Endothelial cell of umbilical vein (primary cell): Measurements from ENCODE around the gene RSPO3. TPM values are rescaled to one million over a fixed set of nuclear protein-coding genes. Genes with fewer than 3 reads are reported as not detected.

Experiments
- BruUV-seq: library from RNA; stranded (reverse); fragments of 400-500 nt; replicated peaks from 2 replicates; lab custom pipeline; 2021; lab: Mats Ljungman, UMichigan
- CTCF ChIA-PET: fragments of 300-600, 350-600 bp; sonication (Branson Sonifier 250); formaldehyde crosslinking; loops from one replicate; lab custom pipeline; 2021; ENCODE audit warnings: antibody characterized with exemption, inconsistent platforms; lab: Charles Lee
- POLR2A ChIA-PET: fragments of 300-600, 350-600 bp; sonication (Branson Sonifier 250); formaldehyde crosslinking; loops from one replicate; lab custom pipeline; 2021; ENCODE audit warnings: antibody characterized with exemption, inconsistent platforms; lab: Charles Lee
- DNase-seq: peaks from one replicate; pipeline ENCODE4 v3.0.0-alpha.2; 2011; ENCODE audit warnings: low read depth, low spot score
- FAIRE-seq: peaks from 2 replicates; lab custom pipeline; 2011; peaks lifted over from hg19 to GRCh38; lab: Jason Lieb, UNC
- H2AFZ ChIP-seq: 2 replicates; pipeline ENCODE4 v1.6.0; 2012; ENCODE audit warnings: low read depth, low read length, control low read depth, inconsistent platforms
- H3K27ac ChIP-seq: 2 replicates; pipeline ENCODE4 v1.5.1; 2011; ENCODE audit warnings: low read depth, mild to moderate bottlenecking, control low read depth, low read length, moderate library complexity; ENCODE audit not compliant: insufficient read depth
- H3K27me3 ChIP-seq, 2 experiments: 2 replicates each; pipeline versions ENCODE4 v1.6.0 to v1.6.1; 2011; ENCODE audit warnings: low read length in 2 of 2, mixed read lengths in 1 of 2; ENCODE audit not compliant: control insufficient read depth in 2 of 2, insufficient read depth in 2 of 2
- H3K36me3 ChIP-seq, 2 experiments: 2 replicates in 1 of 2; 3 replicates in 1 of 2; pipeline ENCODE4 v1.5.1; 2011; ENCODE audit warnings: low read length in 2 of 2, mild to moderate bottlenecking in 1 of 2, moderate library complexity in 1 of 2; ENCODE audit not compliant: control insufficient read depth in 2 of 2, insufficient read depth in 2 of 2; ENCODE audit errors: extremely low read depth in 1 of 2
- H3K4me1 ChIP-seq: 3 replicates; pipeline ENCODE4 v1.5.1; 2011; ENCODE audit warnings: mild to moderate bottlenecking, low read length; ENCODE audit not compliant: control insufficient read depth, insufficient read depth; ENCODE audit errors: extremely low read depth
- H3K4me2 ChIP-seq: 2 replicates; pipeline ENCODE4 v1.6.1; 2011; ENCODE audit warnings: low read length, control low read depth, mixed read lengths; ENCODE audit not compliant: insufficient read depth
- H3K4me3 ChIP-seq, 3 experiments: fragments of 200-600 bp in 1 of 3; sonication (generic), shearing (Covaris generic) in 1 of 3; replicated peaks in 1 of 3; 2 replicates each; pipeline ENCODE4 v1.5.1; 2011 to 2016; ENCODE audit warnings: control low read depth in 3 of 3, low read length in 3 of 3, mild to moderate bottlenecking in 2 of 3, inconsistent platforms in 1 of 3, low read depth in 1 of 3, moderate library complexity in 1 of 3; ENCODE audit not compliant: insufficient read depth in 1 of 3
- H3K79me2 ChIP-seq: 2 replicates; pipeline ENCODE4 v1.6.0; 2012; ENCODE audit warnings: low read length, inconsistent platforms; ENCODE audit not compliant: control insufficient read depth, insufficient read depth
- H3K9ac ChIP-seq: replicated peaks from 2 replicates; pipeline ENCODE3; 2011; ENCODE audit warnings: low read length, control low read depth; ENCODE audit not compliant: insufficient read depth; ENCODE audit errors: extremely low read depth
- H3K9me1 ChIP-seq: replicated peaks from 3 replicates; pipeline ENCODE4 v1.6.0; 2011; ENCODE audit warnings: mild to moderate bottlenecking, low read length; ENCODE audit not compliant: control insufficient read depth, insufficient read depth; ENCODE audit errors: extremely low read depth
- H3K9me3 ChIP-seq: replicated peaks from 2 replicates; pipeline ENCODE4 v1.5.1; 2012; ENCODE audit warnings: low read length, inconsistent platforms; ENCODE audit not compliant: control insufficient read depth, insufficient read depth
- H4K20me1 ChIP-seq: replicated peaks from 2 replicates; pipeline ENCODE3; 2011; ENCODE audit warnings: mild to moderate bottlenecking, low read length; ENCODE audit not compliant: control insufficient read depth, insufficient read depth; ENCODE audit errors: extremely low read depth
- EZH2 ChIP-seq: IDR thresholded peaks from 2 replicates; pipeline ENCODE4 v1.6.1; 2012; ENCODE audit warnings: borderline replicate concordance, low read depth, mild to moderate bottlenecking, moderate library complexity, low read length, inconsistent platforms; ENCODE audit not compliant: severe bottlenecking
- FOS ChIP-seq: IDR thresholded peaks from 2 replicates; pipeline ENCODE4 v1.6.1; 2011; ENCODE audit warnings: mild to moderate bottlenecking, low read length, moderate library complexity, borderline replicate concordance; ENCODE audit not compliant: insufficient read depth
- GATA2 ChIP-seq: IDR thresholded peaks from 2 replicates; pipeline ENCODE4 v1.7.0; 2011; ENCODE audit warnings: low read depth, mild to moderate bottlenecking, moderate library complexity, mixed read lengths, low read length; ENCODE audit not compliant: insufficient read length, insufficient read depth
- JUN ChIP-seq: IDR thresholded peaks from 2 replicates; pipeline ENCODE4 v1.6.1; 2011; ENCODE audit warnings: borderline replicate concordance, low read depth; ENCODE audit not compliant: insufficient read length, insufficient read depth
- MYC ChIP-seq: IDR thresholded peaks from one replicate; pipeline ENCODE4 v1.6.1; 2011; ENCODE audit warnings: mild to moderate bottlenecking, low read depth, low read length
- POLR2A ChIP-seq: IDR thresholded peaks from 2 replicates; pipeline ENCODE4 v1.6.1; 2012; ENCODE audit warnings: low read depth, mild to moderate bottlenecking, control low read depth, low read length
- POLR2AphosphoS5 ChIP-seq: IDR thresholded peaks from 2 replicates; pipeline ENCODE4 v1.6.1; 2012; ENCODE audit warnings: low read depth, mild to moderate bottlenecking, control low read depth, low read length, moderate library complexity; ENCODE audit not compliant: insufficient read depth
- dilution Hi-C: fragments of 300-500 bp; cut with MboI; formaldehyde crosslinking; loops from one replicate; pipeline ENCODE4 v1.15.0; 2019; ENCODE audit warnings: low sequenced_read_pairs; ENCODE audit not compliant: extremely low pct_ligation_motif_present
- intact Hi-C: fragments of 100-400 bp; cut with micrococcal nuclease; formaldehyde crosslinking; loops from one replicate; pipeline ENCODE4 v1.10.0; 2022
- polyA plus RNA-seq, 4 experiments: library from polyadenylated mRNA; depleted of rRNA in 3 of 4; stranded (reverse) in 3 of 4; unstranded in 1 of 4; fragments of >200 nt; gene quantifications; 2 replicates each; pipeline versions ENCODE4 v1.2.1 to v1.2.3, GENCODE V29; 2011 to 2012; ENCODE audit warnings: missing spikeins in 1 of 4
- total RNA-seq: library from RNA; stranded (reverse); gene quantifications from 2 replicates; pipeline ENCODE4 v1.2.3, GENCODE V29; 2021
- TF ChIP-seq, protein P1 (sequence below), 2 donors: IDR thresholded peaks; 1 replicate in 1 of 2; 2 replicates in 1 of 2; pipeline ENCODE4 v1.5.1; 2011; ENCODE audit warnings: low read length in 2 of 2, mild to moderate bottlenecking in 2 of 2, moderate library complexity in 2 of 2, control low read depth in 1 of 2, inconsistent platforms in 1 of 2, low read depth in 1 of 2; ENCODE audit not compliant: insufficient read depth in 1 of 2; ENCODE audit errors: extremely low read depth in 1 of 2
- TF ChIP-seq, protein P2 (sequence below): IDR thresholded peaks from 2 replicates; pipeline ENCODE4 v1.6.1; 2011; ENCODE audit not compliant: insufficient read depth, insufficient read length

RSPO3 gene
- total and polyA plus RNA-seq, 2 donors (not counting 3 experiments of a cell fraction or from before 2014, with no cell fraction given), result 1.8 to 11.1 TPM

- Histone ChIP-seq H2AFZ (no peak overlapping the region), H3K79me2 (no peaks in the 10 kb centered on the region), H3K9me3 (no peaks in the 10 kb centered on the region), H3K4me1 (no peaks in the 10 kb centered on the region), H3K9ac (no peak overlapping the region), H3K4me3 (no peak overlapping the region), H4K20me1 (no peaks in the 10 kb centered on the region), H3K27ac (no peak overlapping the region), H3K4me2 (no peak overlapping the region), H3K9me1 (no peaks in the 10 kb centered on the region), H3K36me3 (no peaks in the 10 kb centered on the region), H3K27me3 (no peaks in the 10 kb centered on the region)
- TF ChIP-seq, protein P1, sequence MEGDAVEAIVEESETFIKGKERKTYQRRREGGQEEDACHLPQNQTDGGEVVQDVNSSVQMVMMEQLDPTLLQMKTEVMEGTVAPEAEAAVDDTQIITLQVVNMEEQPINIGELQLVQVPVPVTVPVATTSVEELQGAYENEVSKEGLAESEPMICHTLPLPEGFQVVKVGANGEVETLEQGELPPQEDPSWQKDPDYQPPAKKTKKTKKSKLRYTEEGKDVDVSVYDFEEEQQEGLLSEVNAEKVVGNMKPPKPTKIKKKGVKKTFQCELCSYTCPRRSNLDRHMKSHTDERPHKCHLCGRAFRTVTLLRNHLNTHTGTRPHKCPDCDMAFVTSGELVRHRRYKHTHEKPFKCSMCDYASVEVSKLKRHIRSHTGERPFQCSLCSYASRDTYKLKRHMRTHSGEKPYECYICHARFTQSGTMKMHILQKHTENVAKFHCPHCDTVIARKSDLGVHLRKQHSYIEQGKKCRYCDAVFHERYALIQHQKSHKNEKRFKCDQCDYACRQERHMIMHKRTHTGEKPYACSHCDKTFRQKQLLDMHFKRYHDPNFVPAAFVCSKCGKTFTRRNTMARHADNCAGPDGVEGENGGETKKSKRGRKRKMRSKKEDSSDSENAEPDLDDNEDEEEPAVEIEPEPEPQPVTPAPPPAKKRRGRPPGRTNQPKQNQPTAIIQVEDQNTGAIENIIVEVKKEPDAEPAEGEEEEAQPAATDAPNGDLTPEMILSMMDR (IDR thresholded peaks at IDR 0.05; ENCODE audit: extremely low read depth in 1 of 2, insufficient read depth in 1 of 2, low read depth in 1 of 2, low read length in 2 of 2), result no peak
- TF ChIP-seq POLR2AphosphoS5 (no peak), FOS (no peak), EZH2 (no peak), POLR2A (no peak), MYC (no peak), GATA2 (no peak), JUN (no peak)
- TF ChIP-seq, protein P2, sequence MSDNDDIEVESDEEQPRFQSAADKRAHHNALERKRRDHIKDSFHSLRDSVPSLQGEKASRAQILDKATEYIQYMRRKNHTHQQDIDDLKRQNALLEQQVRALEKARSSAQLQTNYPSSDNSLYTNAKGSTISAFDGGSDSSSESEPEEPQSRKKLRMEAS, result no peak
- no TSS peak for BruUV-seq
- FAIRE-seq, result peak; percentile 33
- ChIA-PET POLR2A (interaction anchor here (0.6 kb wide), 1 partner anchor 147 kb away, joined by 3 read pairs; no protein-coding TSS in a partner anchor), CTCF (interaction anchor here (1.6 to 2.6 kb wide), 3 partner anchors 10 to 291 kb away, joined by 4 to 8 read pairs (median 5); no protein-coding TSS in a partner anchor)
- dilution Hi-C loops, result no loop called here
- intact Hi-C loops, result no loop called here
- DNase-seq, result no peak
These were observed 23.7 kb upstream of the RSPO3 start for GRCh38 chr6:127094791-127095190.
